ENCODE data around the gene CD6. TPM values are rescaled to one million over a fixed set of nuclear protein-coding genes. Genes with fewer than 3 reads are reported as not detected.

CD6 gene
- total RNA-seq, 1 donor from 2014 or later, result 0.39 TPM

DNA sequence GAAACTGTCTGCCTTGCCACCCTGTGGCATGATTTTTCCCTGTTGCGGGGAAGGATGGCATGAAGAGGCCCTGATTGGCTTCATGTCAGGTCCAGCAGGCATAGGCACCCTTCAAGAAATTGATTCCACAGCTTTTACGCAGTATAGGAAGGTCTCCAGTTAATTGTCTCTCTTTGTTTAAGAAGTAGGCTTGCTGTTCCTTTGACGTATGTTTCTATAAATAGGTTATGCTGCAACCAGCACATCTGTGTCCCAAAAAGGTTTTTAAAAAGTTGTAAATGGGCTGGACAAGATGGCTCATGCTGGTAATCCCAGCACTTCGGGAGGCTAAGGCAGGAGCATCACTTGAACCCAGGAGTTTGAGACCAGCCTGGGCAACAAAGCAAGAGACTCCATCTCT, 62.6 kb downstream of the CD6 start:
- no peak for DNase-seq (ENCODE audit: low read depth)
- Mint-ChIP-seq H3K9me3 (ENCODE audit: unreplicated experiment) (no peaks in the 10 kb centered on the region), H3K4me3 (ENCODE audit: unreplicated experiment) (no peak overlapping the region), H3K27ac (ENCODE audit: unreplicated experiment) (no peak overlapping the region), H3K27me3 (ENCODE audit: low read depth, unreplicated experiment) (peaks cover 17% of the 10 kb centered on the region), H3K36me3 (ENCODE audit: low read depth, unreplicated experiment) (no peaks in the 10 kb centered on the region), H3K4me1 (ENCODE audit: low read depth, unreplicated experiment) (peaks cover 7% of the 10 kb centered on the region)
- Histone ChIP-seq H3K9me3 (ENCODE audit: insufficient read depth, low read depth, low read length) (no peaks in the 10 kb centered on the region), H4K20me1 (ENCODE audit: insufficient read depth, low read length) (no peaks in the 10 kb centered on the region), H3K27me3 (ENCODE audit: insufficient read depth, low read length) (no peaks in the 10 kb centered on the region), H3K79me2 (ENCODE audit: insufficient read depth, low read length) (no peaks in the 10 kb centered on the region), H3K9ac (ENCODE audit: low read length) (no peak overlapping the region), H3K4me3 (ENCODE audit: insufficient read depth, low read depth, low read length) (no peak overlapping the region), H3K4me1 (ENCODE audit: insufficient read depth, low read length) (peaks cover 7% of the 10 kb centered on the region), H2AFZ (ENCODE audit: low read depth, low read length) (no peak overlapping the region), H3K27ac (ENCODE audit: low read depth, low read length) (no peak overlapping the region), H3K4me2 (ENCODE audit: low read length) (no peak overlapping the region), H3K36me3 (ENCODE audit: insufficient read depth, low read length) (no peaks in the 10 kb centered on the region)
- no peak for FAIRE-seq
- TF ChIP-seq, protein P1, sequence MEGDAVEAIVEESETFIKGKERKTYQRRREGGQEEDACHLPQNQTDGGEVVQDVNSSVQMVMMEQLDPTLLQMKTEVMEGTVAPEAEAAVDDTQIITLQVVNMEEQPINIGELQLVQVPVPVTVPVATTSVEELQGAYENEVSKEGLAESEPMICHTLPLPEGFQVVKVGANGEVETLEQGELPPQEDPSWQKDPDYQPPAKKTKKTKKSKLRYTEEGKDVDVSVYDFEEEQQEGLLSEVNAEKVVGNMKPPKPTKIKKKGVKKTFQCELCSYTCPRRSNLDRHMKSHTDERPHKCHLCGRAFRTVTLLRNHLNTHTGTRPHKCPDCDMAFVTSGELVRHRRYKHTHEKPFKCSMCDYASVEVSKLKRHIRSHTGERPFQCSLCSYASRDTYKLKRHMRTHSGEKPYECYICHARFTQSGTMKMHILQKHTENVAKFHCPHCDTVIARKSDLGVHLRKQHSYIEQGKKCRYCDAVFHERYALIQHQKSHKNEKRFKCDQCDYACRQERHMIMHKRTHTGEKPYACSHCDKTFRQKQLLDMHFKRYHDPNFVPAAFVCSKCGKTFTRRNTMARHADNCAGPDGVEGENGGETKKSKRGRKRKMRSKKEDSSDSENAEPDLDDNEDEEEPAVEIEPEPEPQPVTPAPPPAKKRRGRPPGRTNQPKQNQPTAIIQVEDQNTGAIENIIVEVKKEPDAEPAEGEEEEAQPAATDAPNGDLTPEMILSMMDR (IDR thresholded peaks at IDR 0.05; ENCODE audit: insufficient read depth, low read depth, low read length), result no peak
- no peak for TF ChIP-seq EZH2 (IDR thresholded peaks at IDR 0.05; ENCODE audit: insufficient read depth, low read length)

DNA sequence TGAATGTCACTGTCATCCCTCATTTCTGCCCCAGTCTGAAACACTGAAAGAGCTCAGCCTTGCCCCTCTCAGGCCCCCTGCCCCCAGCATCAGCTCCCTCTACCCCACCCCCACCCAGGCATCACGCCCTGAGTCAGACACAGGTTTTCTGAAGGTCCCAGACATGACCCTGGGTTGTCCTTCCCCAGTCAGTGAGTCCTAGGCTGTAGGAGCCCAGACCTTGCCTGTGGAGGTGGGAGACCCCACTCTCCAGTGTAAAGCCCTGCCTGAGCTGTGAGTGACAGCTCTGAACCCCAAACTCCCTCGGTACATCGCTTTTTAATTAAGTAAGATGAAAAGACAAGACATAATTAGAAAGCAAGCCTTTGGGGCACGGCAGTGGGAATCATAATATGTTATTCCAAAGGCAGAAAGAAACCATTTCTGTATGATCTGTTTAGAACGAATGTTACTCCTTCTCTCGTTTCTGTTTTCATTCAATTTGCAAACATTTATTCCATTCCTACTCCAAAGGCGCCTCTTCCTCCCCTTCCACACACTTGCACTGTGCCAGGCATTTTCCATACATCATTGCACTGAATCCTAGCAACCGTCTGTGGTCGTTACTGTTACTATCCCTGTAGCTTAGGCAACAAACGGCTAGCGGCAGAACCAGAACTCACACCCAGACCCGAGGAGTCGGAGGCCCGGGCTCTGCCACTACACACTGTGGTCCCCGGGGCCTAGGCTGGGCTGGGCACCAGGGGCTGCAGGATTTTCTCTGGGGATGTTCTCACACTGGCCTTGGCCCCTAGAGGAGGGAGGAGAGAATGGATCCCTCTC, 63.4 kb downstream of the CD6 start:
- DNase-seq (ENCODE audit: low read depth), result no peak
- Histone ChIP-seq H3K27ac (ENCODE audit: low read depth, low read length) (no peak overlapping the region), H3K79me2 (ENCODE audit: insufficient read depth, low read length) (no peaks in the 10 kb centered on the region), H3K9me3 (ENCODE audit: insufficient read depth, low read depth, low read length) (no peaks in the 10 kb centered on the region), H3K4me1 (ENCODE audit: insufficient read depth, low read length) (peaks cover 7% of the 10 kb centered on the region), H3K27me3 (ENCODE audit: insufficient read depth, low read length) (no peaks in the 10 kb centered on the region), H3K36me3 (ENCODE audit: insufficient read depth, low read length) (no peaks in the 10 kb centered on the region), H3K4me3 (ENCODE audit: insufficient read depth, low read depth, low read length) (no peak overlapping the region), H2AFZ (ENCODE audit: low read depth, low read length) (no peak overlapping the region), H3K4me2 (ENCODE audit: low read length) (no peak overlapping the region), H3K9ac (ENCODE audit: low read length) (no peak overlapping the region), H4K20me1 (ENCODE audit: insufficient read depth, low read length) (no peaks in the 10 kb centered on the region)
- TF ChIP-seq, protein P1 (IDR thresholded peaks at IDR 0.05; ENCODE audit: insufficient read depth, low read depth, low read length), result no peak
- no peak for TF ChIP-seq EZH2 (IDR thresholded peaks at IDR 0.05; ENCODE audit: insufficient read depth, low read length)
- Mint-ChIP-seq H3K4me1 (ENCODE audit: low read depth, unreplicated experiment) (peaks cover 7% of the 10 kb centered on the region), H3K27ac (ENCODE audit: unreplicated experiment) (no peak overlapping the region), H3K4me3 (ENCODE audit: unreplicated experiment) (no peak overlapping the region), H3K27me3 (ENCODE audit: low read depth, unreplicated experiment) (peaks cover 17% of the 10 kb centered on the region), H3K9me3 (ENCODE audit: unreplicated experiment) (no peaks in the 10 kb centered on the region), H3K36me3 (ENCODE audit: low read depth, unreplicated experiment) (no peaks in the 10 kb centered on the region)
- no peak for FAIRE-seq

DNA sequence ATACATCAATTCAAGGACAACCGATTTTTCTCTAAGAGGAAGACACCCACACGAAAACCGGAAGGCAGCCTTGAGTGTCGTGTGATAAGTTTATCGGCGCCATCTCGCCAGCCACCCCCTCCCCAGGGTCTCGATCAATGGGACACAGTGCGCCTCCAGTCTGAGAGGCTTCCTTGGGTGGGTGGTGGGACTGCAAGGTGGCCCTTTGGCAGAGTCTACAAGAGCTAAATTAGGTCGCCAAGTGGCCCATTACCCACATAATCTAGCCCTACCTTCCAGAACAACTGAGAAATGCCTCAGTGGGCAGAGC, 64.0 kb downstream of the CD6 start:
- TF ChIP-seq EZH2 (IDR thresholded peaks at IDR 0.05; ENCODE audit: insufficient read depth, low read length), result no peak
- TF ChIP-seq, protein P1 (IDR thresholded peaks at IDR 0.05; ENCODE audit: insufficient read depth, low read depth, low read length), result no peak
- H3K27me3 ChIP-seq (ENCODE audit: insufficient read depth, low read length), result no peaks in the 10 kb centered on the region
- H3K9me3 ChIP-seq (ENCODE audit: insufficient read depth, low read depth, low read length), result no peaks in the 10 kb centered on the region
- DNase-seq (ENCODE audit: low read depth), result no peak
- H3K9me3 Mint-ChIP-seq (ENCODE audit: unreplicated experiment), result no peaks in the 10 kb centered on the region
- H3K9ac ChIP-seq (ENCODE audit: low read length), result no peak overlapping the region
- FAIRE-seq, result no peak
- H3K27ac ChIP-seq (ENCODE audit: low read depth, low read length), result no peak overlapping the region
- no peak overlapping the region for H3K27ac Mint-ChIP-seq (ENCODE audit: unreplicated experiment)
- H3K4me1 ChIP-seq (ENCODE audit: insufficient read depth, low read length), result peaks cover 7% of the 10 kb centered on the region
- no peak overlapping the region for H3K4me3 ChIP-seq (ENCODE audit: insufficient read depth, low read depth, low read length)
- no peaks in the 10 kb centered on the region for H4K20me1 ChIP-seq (ENCODE audit: insufficient read depth, low read length)
- H3K27me3 Mint-ChIP-seq (ENCODE audit: low read depth, unreplicated experiment), result peaks cover 17% of the 10 kb centered on the region
- H3K79me2 ChIP-seq (ENCODE audit: insufficient read depth, low read length), result no peaks in the 10 kb centered on the region
- H2AFZ ChIP-seq (ENCODE audit: low read depth, low read length), result no peak overlapping the region
- H3K4me1 Mint-ChIP-seq (ENCODE audit: low read depth, unreplicated experiment), result peaks cover 7% of the 10 kb centered on the region
- H3K36me3 ChIP-seq (ENCODE audit: insufficient read depth, low read length), result no peaks in the 10 kb centered on the region
- no peaks in the 10 kb centered on the region for H3K36me3 Mint-ChIP-seq (ENCODE audit: low read depth, unreplicated experiment)
- H3K4me2 ChIP-seq (ENCODE audit: low read length), result no peak overlapping the region
- H3K4me3 Mint-ChIP-seq (ENCODE audit: unreplicated experiment), result no peak overlapping the region
